Mesothelial cell of epicardium (in vitro differentiated cells): ENCODE data around the gene SLC7A10. TPM values are rescaled to one million over a fixed set of nuclear protein-coding genes. Genes with fewer than 3 reads are reported as not detected.

Source experiments
- DNase-seq, 2 experiments: peaks; one replicate each; pipeline ENCODE4 v3.0.0; 2021; ENCODE audit warnings: low spot score in 2 of 2; ENCODE audit not compliant: unreplicated experiment in 2 of 2
- H3K27ac Mint-ChIP-seq: 2 replicates; pipeline ENCODE4 v1.8.0; 2021; ENCODE audit warnings: mixed read lengths
- H3K27me3 Mint-ChIP-seq: 2 replicates; pipeline ENCODE4 v1.8.0; 2021; ENCODE audit warnings: low read depth, mixed read lengths
- H3K36me3 Mint-ChIP-seq: 2 replicates; pipeline ENCODE4 v1.8.0; 2021; ENCODE audit warnings: mixed read lengths
- H3K4me1 Mint-ChIP-seq: 2 replicates; pipeline ENCODE4 v1.8.0; 2021; ENCODE audit warnings: mixed read lengths
- H3K4me3 Mint-ChIP-seq: 2 replicates; pipeline ENCODE4 v1.8.0; 2021; ENCODE audit warnings: mild to moderate bottlenecking, moderate library complexity, mixed read lengths
- H3K9me3 Mint-ChIP-seq: 2 replicates; pipeline ENCODE4 v1.8.0; 2021; ENCODE audit warnings: mixed read lengths
- CTCF ChIP-seq: fragments of 200-600 bp; sonication (generic); IDR thresholded peaks from one replicate; pipeline ENCODE4 v1.5.0; 2021; ENCODE audit warnings: antibody characterized with exemption; ENCODE audit not compliant: unreplicated experiment
- total RNA-seq: library from RNA; stranded (reverse); gene quantifications from 3 replicates; pipeline ENCODE4 v1.2.1, GENCODE V29; 2021

Gene SLC7A10
- total RNA-seq, 1 donor from 2014 or later: 0.92 TPM

GRCh38 chr19:33270769-33271168 is 45.1 kb upstream of the SLC7A10 start:
- TF ChIP-seq CTCF: no peak
- peaks cover 12% of the 10 kb centered on the region for H3K4me1 Mint-ChIP-seq
- no peaks in the 10 kb centered on the region for H3K9me3 Mint-ChIP-seq
- no peak for DNase-seq
- H3K27ac Mint-ChIP-seq: no peak overlapping the region
- no peaks in the 10 kb centered on the region for H3K27me3 Mint-ChIP-seq
- H3K4me3 Mint-ChIP-seq: no peak overlapping the region
- no peaks in the 10 kb centered on the region for H3K36me3 Mint-ChIP-seq

- H3K36me3 Mint-ChIP-seq: no peaks in the 10 kb centered on the region
- H3K27me3 Mint-ChIP-seq: no peaks in the 10 kb centered on the region
- DNase-seq: no peak
- H3K9me3 Mint-ChIP-seq: no peaks in the 10 kb centered on the region
- H3K27ac Mint-ChIP-seq: no peak overlapping the region
- H3K4me3 Mint-ChIP-seq: no peak overlapping the region
- peaks cover 8% of the 10 kb centered on the region for H3K4me1 Mint-ChIP-seq
- no peak for TF ChIP-seq CTCF
These were observed 43.4 kb upstream of the SLC7A10 start for GRCh38 chr19:33269016-33269415.

GRCh38 chr19:33268162-33268991 is 42.7 kb upstream of the SLC7A10 start:
- no peak for TF ChIP-seq CTCF
- Mint-ChIP-seq H3K4me3 (no peak overlapping the region), H3K9me3 (no peaks in the 10 kb centered on the region), H3K27me3 (no peaks in the 10 kb centered on the region), H3K27ac (no peak overlapping the region), H3K36me3 (no peaks in the 10 kb centered on the region), H3K4me1 (peaks cover 5% of the 10 kb centered on the region)
- DNase-seq: no peak

GRCh38 chr19:33267706-33268105 is 42.1 kb upstream of the SLC7A10 start:
- H3K9me3 Mint-ChIP-seq: no peaks in the 10 kb centered on the region
- no peaks in the 10 kb centered on the region for H3K36me3 Mint-ChIP-seq
- H3K27me3 Mint-ChIP-seq: no peaks in the 10 kb centered on the region
- DNase-seq: no peak
- no peak overlapping the region for H3K4me3 Mint-ChIP-seq
- H3K4me1 Mint-ChIP-seq: no peaks in the 10 kb centered on the region
- no peak for TF ChIP-seq CTCF
- H3K27ac Mint-ChIP-seq: no peak overlapping the region

- no peak for TF ChIP-seq CTCF
- no peak overlapping the region for H3K4me3 Mint-ChIP-seq
- no peaks in the 10 kb centered on the region for H3K9me3 Mint-ChIP-seq
- H3K4me1 Mint-ChIP-seq: no peaks in the 10 kb centered on the region
- H3K27me3 Mint-ChIP-seq: no peaks in the 10 kb centered on the region
- no peak overlapping the region for H3K27ac Mint-ChIP-seq
- no peaks in the 10 kb centered on the region for H3K36me3 Mint-ChIP-seq
- DNase-seq: no peak
These were observed 41.4 kb upstream of the SLC7A10 start for GRCh38 chr19:33266974-33267484.
